HG03575 (cell line): Measurements from ENCODE around the gene INO80D.
A peak's percentile ranks its signal among the peaks of the same experiment; 100 is the strongest.
"Not testable (repeated sequence)": the region's sequence is repeated elsewhere in the genome, so short reads cannot be mapped to it uniquely, and the experiment has no call there.

ENCODE experiments used
- ATAC-seq: cut with Tn5 transposase; IDR thresholded peaks from one replicate; pipeline ENCODE4 v1.9.1; 2021; ENCODE audit not compliant: unreplicated experiment, insufficient number of reproducible peaks, low FRiP score; ENCODE audit errors: extremely low read depth

The INO80D gene

GRCh38 chr2:206040525-206040924 is 45.4 kb downstream of the INO80D start:
- no peak for ATAC-seq

DNA sequence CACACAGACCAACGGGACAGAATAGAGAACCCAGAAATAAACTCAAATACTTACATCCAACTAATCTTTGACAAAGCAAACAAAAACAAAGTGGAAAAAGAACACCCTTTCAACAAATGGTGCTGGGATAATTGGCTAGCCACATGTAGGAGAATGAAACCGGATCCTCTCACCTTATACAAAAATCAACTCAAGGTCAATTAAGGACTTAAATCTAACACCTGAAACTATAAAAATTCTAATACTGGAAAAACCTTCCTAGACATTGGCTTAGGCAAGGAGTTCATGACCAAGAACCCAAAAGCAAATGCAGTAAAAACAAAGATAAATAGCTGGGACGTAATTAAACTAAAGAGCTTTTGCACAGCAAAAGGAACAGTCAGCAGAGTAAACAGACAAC is 50.6 kb downstream of the INO80D start:
- ATAC-seq, result not testable (repeated sequence)

DNA sequence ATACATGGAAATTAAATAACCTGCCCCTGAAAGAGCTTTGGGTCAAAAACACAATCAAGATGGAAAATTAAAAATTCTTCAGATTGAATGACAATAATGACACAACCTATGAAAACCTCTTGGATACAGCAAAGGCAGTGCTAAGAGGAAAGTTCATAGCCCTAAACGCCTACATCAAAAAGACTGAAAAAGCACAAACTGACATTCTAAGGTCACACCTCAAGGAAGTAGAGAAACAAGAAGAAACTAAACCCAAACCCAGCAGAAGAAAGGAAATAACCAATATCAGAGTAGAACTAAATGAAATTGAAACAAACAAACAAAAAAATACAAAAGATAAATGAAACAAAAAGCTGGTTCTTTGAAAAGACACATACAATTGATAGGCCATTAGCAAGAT is 52.5 kb downstream of the INO80D start:
- not testable (repeated sequence) for ATAC-seq

DNA sequence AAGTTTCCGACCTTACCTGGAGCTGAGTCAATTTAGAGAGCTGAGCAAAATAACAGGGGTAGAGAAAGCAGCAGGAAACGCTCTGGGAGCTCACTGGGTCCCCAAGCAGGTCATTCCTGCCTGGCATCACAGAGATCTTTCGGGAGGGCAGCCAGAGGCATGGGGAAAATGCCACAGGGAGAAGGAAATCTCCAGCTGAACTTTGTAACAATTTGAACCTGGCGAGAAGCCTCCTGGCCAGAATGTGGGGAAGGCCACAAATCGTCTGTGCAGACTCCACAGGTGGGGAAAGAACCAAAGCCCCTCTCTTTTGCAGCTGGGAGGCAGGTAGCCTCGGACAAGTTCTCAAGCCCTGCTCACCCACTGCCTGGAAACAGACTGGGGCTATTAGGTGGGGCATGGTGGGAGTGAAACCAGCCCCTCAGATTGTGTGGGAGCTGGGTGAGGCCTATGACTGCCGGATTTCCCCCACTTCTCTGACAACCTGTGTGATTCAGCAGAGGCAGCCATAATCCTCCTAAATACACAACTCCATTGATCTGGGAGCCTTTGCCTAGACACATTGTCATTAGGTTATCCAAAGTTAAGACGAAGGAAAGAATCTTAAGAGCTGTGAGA is 53.9 kb downstream of the INO80D start:
- no peak for ATAC-seq

GRCh38 chr2:206031162-206031784 is 54.7 kb downstream of the INO80D start:
- peak; percentile 61 for ATAC-seq

DNA sequence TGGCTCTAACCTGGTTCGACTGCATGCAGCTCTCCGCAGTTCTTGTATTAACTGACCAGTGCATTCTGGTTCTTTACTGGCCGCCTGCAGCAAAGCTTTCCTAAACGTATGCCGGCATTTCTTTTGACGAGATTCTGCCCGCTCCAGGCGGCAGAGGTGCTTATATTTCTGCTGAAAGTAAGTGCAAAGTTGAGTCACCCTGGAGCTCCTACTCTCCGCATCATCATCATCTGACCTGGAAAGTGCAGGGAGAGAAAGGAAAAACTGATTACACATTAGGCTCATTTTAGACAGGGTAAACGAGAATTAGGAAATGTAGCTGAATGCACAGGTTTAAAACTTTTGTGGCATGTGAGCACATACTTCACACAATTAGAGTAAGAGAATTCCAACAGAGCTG is 57.9 kb downstream of the INO80D start:
- no peak for ATAC-seq

DNA sequence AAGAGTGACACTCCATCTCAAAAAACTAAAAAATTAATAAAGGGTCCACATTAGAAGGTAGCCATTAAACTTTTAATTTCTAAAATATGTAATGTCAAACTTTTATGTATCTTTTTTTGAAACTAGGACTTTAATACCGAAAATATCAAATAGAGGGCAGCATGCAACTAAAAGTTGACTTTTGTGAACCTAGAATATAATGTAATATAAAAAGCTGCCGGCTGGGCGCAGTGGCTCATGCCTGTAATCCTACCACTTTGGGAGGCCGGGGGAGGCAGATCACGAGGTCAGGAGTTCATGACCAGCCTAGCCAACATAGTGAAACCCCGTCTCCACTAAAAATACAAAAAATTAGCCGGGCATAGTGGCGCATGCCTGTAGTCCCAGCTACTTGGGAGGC is 62.8 kb downstream of the INO80D start:
- ATAC-seq, result no peak

GRCh38 chr2:206020171-206020570 is 65.8 kb downstream of the INO80D start:
- ATAC-seq, result no peak

DNA sequence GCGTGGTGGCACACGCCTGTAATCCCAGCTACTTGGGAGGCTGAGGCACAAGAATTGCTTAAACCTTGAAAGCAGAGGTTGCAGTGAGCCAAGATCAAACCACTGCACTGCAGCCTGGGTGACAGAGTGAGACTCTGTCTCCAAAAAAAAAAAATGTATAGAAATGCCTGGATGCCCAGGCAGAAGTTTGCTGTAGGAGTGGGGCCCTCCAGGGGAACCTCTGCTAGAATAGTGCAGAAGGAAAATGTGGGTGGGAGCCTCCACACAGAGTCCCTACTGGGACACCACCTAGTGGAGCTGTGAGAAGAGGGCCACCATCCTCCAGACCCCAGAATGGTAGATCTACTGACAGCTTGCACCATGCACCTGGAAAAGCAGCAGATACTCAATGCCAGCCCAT is 70.2 kb downstream of the INO80D start:
- not testable (repeated sequence) for ATAC-seq

- no peak for ATAC-seq
Observed at GRCh38 chr2:206011795-206012194, 74.2 kb downstream of the INO80D start.

DNA sequence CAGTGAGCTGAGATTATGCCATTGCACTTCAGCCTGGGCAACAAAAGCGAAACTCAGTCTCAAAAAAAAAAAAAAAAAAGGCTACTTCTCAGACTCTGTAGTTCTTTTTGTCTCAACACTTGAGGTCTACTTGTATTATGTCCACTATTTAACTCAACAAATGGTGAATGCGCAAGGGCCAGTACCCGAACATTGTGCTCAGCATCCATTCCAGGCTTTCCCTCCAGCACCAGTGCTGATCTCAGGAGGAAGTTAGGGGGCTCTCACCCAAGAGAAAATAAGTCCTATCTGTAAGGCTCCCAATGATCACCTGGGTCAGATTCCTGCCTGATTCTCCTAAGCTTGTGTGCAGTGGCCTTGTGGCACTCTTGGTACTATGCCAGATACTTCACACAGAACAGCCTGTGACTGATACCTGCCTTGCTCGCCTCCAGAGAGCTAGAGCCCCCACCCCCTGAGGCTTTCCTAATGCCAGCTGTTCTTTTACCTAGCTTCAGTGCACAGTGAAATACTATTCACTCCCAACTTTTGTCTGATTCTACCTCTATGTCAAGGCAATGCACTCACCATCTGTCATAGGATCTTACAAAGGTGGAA is 74.9 kb downstream of the INO80D start:
- ATAC-seq, result no peak

- ATAC-seq, result no peak
Observed at GRCh38 chr2:206004004-206004693, 81.8 kb downstream of the INO80D start.

GRCh38 chr2:206002440-206002839 is 83.5 kb downstream of the INO80D start:
- no peak for ATAC-seq

DNA sequence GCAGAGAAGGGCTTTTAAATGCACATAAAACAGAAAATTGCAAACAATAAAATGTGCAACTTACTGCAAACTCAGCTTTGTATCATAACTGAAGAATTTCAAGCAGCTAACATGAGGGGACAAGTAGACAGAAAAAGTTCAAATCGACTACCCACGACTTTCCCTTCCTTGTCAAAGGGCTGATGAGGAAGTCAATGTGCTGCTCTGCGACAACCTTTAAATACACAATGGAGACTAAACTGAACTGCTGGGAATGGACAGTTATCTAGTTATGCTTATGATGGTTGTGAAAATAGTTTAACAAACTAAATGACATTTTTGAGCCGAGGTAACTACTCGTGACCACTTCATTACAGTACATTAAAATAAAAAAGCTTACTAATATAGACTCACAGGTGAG is 84.1 kb downstream of the INO80D start:
- no peak for ATAC-seq

DNA sequence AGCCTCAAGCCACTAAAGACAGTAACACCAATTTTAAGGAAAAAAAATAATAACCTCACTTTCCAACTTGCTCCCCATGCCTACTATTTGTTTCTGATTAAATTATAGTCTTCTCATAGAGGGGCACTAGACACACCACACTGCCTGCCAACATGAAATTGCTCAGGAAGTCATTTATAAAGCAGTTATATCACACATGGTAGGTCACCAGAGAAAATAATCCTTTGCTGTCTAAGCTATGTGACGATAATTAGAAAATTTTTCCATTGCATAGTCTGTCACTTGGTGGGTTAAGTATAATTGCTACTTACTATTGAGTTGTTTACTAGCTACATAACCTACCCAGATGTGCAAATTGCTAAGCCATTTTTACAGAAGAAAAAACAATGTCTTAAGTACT is 85.2 kb downstream of the INO80D start:
- no peak for ATAC-seq

DNA sequence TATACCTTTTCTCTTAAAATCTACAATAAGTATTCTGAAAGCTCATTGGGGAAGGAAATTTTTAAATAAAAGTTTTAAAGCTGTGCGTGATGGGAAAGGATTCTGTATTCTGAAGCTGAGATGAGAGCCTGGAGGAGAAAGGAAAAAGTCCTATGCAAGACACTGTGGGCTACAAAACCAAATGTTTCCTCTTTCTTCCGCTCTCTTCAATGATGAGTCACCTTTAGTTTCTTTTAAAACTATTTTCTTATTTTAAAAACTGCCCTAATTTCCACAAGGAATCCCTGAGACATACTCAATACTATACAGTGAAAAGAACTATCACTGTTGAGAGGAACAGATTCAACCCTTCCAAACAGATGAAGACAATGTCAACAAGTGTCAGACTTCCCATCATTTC is 87.4 kb downstream of the INO80D start:
- no peak for ATAC-seq

DNA sequence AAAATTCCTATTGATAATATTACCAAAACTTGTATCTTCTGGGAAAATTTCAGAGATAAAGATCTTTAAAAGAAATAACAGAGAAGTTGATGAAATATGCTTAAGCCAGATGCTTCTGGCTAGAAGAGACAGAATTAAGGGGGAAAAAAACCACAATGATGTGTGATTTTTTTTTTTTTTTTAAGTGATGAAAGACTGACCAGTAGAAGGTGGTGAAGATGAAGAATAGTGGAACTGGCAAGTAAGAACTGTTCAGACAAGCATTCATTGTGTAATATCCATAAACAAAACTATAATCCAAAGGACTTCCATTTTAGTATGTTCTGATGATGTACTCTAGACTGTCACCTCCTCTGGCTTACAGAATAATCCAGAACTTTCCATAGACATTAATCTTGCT is 89.8 kb downstream of the INO80D start:
- ATAC-seq, result no peak

- no peak for ATAC-seq
Observed at GRCh38 chr2:205995260-205995659, 90.7 kb downstream of the INO80D start.

- ATAC-seq, result no peak
Observed at GRCh38 chr2:205994344-205994743, 91.6 kb downstream of the INO80D start.

DNA sequence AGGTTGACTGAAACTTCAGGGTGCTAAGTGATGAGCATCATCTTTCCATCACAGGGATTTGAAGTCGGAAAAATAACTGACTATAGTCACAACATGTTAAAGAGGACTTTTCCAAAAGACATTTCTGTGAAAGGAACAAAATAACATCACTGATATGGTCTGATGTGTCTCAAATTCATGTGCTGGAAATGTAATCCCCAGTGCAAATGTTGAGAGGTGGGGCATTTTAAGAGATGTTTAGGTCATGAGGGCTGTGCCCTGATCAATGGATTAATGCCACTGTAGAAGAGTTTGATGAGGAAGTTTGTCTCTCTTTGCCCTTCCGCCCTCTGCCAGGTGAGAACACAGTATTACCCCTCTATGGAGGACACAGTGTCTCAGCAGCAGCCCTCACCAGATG is 95.9 kb downstream of the INO80D start:
- no peak for ATAC-seq
